ENCODE measurements around the gene FANK1.

FANK1 gene

DNA sequence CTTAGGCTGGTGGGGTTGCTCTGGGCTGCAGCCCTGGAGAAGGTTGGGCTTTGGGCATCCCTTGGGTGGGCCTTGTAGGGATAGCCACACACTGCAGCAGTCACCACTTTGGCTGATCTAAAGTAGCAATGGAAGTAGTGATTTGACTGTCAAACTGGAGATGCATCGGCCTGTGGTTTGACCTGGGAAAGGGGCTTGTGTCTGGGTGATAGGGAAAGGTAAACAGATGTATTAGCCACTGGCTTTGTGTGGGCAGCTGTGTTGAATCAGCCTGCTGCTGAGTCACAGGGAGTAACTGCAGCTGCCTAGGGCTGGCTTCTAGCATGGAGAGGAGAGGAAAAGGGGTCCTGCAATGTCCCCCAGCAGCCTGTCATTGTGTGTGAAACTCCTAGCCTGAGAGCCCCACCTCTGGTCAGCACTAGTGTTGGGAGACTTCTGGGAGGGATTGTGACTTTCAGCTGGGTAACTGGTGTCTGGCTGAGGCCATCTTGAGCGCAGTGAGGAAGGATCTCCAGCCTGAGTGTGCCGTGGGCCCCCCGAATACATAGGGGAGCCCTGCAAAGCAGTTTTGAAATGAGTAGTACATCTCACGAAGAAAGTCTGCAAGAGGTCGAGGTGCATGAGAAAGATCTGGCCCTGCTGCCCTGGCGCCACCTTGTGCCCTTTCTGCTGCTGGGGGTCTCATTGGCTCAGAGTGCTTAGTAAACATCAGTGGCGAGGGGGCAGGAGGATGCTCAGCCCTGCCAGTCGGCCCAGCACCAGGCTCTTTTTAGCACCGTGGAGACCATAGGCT lies 117.3 kb downstream of the FANK1 start (continued):
- TF ChIP-seq, protein P1, sequence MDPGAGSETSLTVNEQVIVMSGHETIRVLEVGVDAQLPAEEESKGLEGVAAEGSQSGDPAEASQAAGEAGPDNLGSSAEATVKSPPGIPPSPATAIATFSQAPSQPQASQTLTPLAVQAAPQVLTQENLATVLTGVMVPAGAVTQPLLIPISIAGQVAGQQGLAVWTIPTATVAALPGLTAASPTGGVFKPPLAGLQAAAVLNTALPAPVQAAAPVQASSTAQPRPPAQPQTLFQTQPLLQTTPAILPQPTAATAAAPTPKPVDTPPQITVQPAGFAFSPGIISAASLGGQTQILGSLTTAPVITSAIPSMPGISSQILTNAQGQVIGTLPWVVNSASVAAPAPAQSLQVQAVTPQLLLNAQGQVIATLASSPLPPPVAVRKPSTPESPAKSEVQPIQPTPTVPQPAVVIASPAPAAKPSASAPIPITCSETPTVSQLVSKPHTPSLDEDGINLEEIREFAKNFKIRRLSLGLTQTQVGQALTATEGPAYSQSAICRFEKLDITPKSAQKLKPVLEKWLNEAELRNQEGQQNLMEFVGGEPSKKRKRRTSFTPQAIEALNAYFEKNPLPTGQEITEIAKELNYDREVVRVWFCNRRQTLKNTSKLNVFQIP (CRISPR knock-in tag; IDR thresholded peaks at IDR 0.05; ENCODE audit: borderline replicate concordance, low read depth): no peak
- no peak for TF ChIP-seq ISL1 (CRISPR knock-in tag; IDR thresholded peaks at IDR 0.05)
- TF ChIP-seq ZNF565 (CRISPR knock-in tag; conservative IDR thresholded peaks at IDR 0.05; ENCODE audit: low read depth): no peak
- TF ChIP-seq, protein P2, sequence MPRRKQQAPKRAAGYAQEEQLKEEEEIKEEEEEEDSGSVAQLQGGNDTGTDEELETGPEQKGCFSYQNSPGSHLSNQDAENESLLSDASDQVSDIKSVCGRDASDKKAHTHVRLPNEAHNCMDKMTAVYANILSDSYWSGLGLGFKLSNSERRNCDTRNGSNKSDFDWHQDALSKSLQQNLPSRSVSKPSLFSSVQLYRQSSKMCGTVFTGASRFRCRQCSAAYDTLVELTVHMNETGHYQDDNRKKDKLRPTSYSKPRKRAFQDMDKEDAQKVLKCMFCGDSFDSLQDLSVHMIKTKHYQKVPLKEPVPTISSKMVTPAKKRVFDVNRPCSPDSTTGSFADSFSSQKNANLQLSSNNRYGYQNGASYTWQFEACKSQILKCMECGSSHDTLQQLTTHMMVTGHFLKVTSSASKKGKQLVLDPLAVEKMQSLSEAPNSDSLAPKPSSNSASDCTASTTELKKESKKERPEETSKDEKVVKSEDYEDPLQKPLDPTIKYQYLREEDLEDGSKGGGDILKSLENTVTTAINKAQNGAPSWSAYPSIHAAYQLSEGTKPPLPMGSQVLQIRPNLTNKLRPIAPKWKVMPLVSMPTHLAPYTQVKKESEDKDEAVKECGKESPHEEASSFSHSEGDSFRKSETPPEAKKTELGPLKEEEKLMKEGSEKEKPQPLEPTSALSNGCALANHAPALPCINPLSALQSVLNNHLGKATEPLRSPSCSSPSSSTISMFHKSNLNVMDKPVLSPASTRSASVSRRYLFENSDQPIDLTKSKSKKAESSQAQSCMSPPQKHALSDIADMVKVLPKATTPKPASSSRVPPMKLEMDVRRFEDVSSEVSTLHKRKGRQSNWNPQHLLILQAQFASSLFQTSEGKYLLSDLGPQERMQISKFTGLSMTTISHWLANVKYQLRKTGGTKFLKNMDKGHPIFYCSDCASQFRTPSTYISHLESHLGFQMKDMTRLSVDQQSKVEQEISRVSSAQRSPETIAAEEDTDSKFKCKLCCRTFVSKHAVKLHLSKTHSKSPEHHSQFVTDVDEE (CRISPR knock-in tag; IDR thresholded peaks at IDR 0.05): no peak
- TF ChIP-seq ZNF70 (CRISPR knock-in tag; IDR thresholded peaks at IDR 0.05): no peak

DNA sequence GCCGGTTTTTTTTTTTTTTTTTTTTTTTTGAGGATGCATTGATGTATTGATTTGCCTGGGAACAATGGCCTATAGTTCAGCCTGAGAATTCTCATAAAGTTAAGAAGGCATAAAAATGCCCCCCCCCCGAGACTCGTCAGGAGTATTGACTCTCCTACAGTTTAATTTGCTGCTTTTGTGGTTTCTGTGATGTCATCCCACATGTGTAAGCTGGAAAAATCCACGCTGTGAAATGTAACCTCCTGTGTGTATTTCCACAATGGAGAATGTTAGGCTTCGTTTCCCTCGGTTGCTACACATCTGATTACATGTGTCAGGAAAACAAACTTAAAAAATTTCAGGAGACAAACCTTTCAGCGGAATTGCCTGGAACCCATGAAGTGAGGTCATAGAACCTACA lies 117.9 kb downstream of the FANK1 start:
- TF ChIP-seq, protein P2 (CRISPR knock-in tag; IDR thresholded peaks at IDR 0.05): no peak
- TF ChIP-seq ZNF565 (CRISPR knock-in tag; conservative IDR thresholded peaks at IDR 0.05; ENCODE audit: low read depth) (no peak), SNAI2 (CRISPR knock-in tag; IDR thresholded peaks at IDR 0.05) (no peak), RARB (CRISPR knock-in tag; IDR thresholded peaks at IDR 0.05) (no peak), GLIS3 (CRISPR knock-in tag; IDR thresholded peaks at IDR 0.05) (no peak), BACH2 (CRISPR knock-in tag; IDR thresholded peaks at IDR 0.05; ENCODE audit: borderline replicate concordance) (no peak), TCF4 (CRISPR knock-in tag; IDR thresholded peaks at IDR 0.05; ENCODE audit: borderline replicate concordance) (no peak), ZFP3 (CRISPR knock-in tag; IDR thresholded peaks at IDR 0.05) (no peak)
- TF ChIP-seq, protein P3, sequence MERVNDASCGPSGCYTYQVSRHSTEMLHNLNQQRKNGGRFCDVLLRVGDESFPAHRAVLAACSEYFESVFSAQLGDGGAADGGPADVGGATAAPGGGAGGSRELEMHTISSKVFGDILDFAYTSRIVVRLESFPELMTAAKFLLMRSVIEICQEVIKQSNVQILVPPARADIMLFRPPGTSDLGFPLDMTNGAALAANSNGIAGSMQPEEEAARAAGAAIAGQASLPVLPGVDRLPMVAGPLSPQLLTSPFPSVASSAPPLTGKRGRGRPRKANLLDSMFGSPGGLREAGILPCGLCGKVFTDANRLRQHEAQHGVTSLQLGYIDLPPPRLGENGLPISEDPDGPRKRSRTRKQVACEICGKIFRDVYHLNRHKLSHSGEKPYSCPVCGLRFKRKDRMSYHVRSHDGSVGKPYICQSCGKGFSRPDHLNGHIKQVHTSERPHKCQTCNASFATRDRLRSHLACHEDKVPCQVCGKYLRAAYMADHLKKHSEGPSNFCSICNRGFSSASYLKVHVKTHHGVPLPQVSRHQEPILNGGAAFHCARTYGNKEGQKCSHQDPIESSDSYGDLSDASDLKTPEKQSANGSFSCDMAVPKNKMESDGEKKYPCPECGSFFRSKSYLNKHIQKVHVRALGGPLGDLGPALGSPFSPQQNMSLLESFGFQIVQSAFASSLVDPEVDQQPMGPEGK (CRISPR knock-in tag; IDR thresholded peaks at IDR 0.05; ENCODE audit: borderline replicate concordance): no peak
- TF ChIP-seq, protein P1 (CRISPR knock-in tag; IDR thresholded peaks at IDR 0.05; ENCODE audit: borderline replicate concordance, low read depth): no peak
- no peak for ATAC-seq

DNA sequence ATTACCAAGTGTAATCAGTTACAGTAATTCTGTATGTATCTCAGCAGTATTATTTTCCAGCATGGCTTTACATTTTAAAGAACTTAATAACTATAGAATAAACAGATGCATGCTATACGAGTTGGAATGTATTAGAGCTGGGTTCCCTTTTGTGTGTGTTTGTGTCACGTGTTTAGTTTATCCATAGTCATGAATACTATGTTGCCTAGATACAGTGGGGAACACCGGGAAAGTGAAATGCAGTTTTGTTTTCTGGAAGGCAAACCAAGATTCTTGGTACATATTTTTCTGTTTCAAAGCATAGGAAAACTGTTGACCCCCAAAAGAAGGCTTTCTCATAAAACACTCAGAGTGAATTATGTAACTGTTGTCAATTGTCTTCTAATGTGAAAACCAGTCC lies 119.0 kb downstream of the FANK1 start:
- ATAC-seq: no peak
- TF ChIP-seq ZFP30 (CRISPR knock-in tag; IDR thresholded peaks at IDR 0.05): no peak
- peak; percentile 23; the same call in 1 of the 2 replicates for TF ChIP-seq ISL1 (CRISPR knock-in tag; IDR thresholded peaks at IDR 0.05)
- no peak for TF ChIP-seq ZFP3 (CRISPR knock-in tag; IDR thresholded peaks at IDR 0.05)
- no peak for TF ChIP-seq PPARA (CRISPR knock-in tag; IDR thresholded peaks at IDR 0.05; ENCODE audit: borderline replicate concordance)

All from SK-N-SH treated with all-trans-retinoic acid at 6 μM for 48 hours (cell line).